GM12864 (cell line): ENCODE data around the gene PSMB7.

ENCODE experiments used
- DNase-seq: peaks from one replicate; pipeline ENCODE4 v3.0.0-alpha.2; 2011; ENCODE audit warnings: low read depth
- H3K4me3 ChIP-seq: 2 replicates; pipeline ENCODE4 v1.5.1; 2011; ENCODE audit warnings: mild to moderate bottlenecking, low read depth, low read length, control low read depth
- CTCF ChIP-seq: IDR thresholded peaks from 2 replicates; pipeline ENCODE4 v1.5.1; 2011; ENCODE audit warnings: low read depth, mild to moderate bottlenecking, moderate library complexity, low read length, control low read depth, inconsistent platforms; ENCODE audit errors: missing control alignments

PSMB7 gene

GRCh38 chr9:124392254-124392870, 22.9 kb downstream of the PSMB7 start:
- DNase-seq: no peak
- no peak for TF ChIP-seq CTCF
- no peak overlapping the region for H3K4me3 ChIP-seq

- no peak for TF ChIP-seq CTCF
- no peak for DNase-seq
- no peak overlapping the region for H3K4me3 ChIP-seq
These were observed 24.2 kb downstream of the PSMB7 start for GRCh38 chr9:124390794-124391658.

GRCh38 chr9:124389146-124389939, 25.9 kb downstream of the PSMB7 start:
- DNase-seq: no peak
- no peak for TF ChIP-seq CTCF
- H3K4me3 ChIP-seq: no peak overlapping the region

GRCh38 chr9:124388275-124389048, 26.8 kb downstream of the PSMB7 start:
- no peak for TF ChIP-seq CTCF
- no peak overlapping the region for H3K4me3 ChIP-seq
- no peak for DNase-seq

- DNase-seq: no peak
- H3K4me3 ChIP-seq: no peak overlapping the region
- no peak for TF ChIP-seq CTCF
These were observed 29.0 kb downstream of the PSMB7 start for GRCh38 chr9:124386201-124386600.

GRCh38 chr9:124385623-124386022, 29.6 kb downstream of the PSMB7 start:
- no peak for DNase-seq
- H3K4me3 ChIP-seq: no peak overlapping the region
- TF ChIP-seq CTCF: no peak
